Suprapubic skin (tissue), 4 donors: ENCODE data around the gene WWOX. TPM values are rescaled to one million over a fixed set of nuclear protein-coding genes. Genes with fewer than 3 reads are reported as not detected.

ENCODE experiments used
- DNase-seq, 2 donors: peaks; one replicate each; pipeline ENCODE4 v3.0.0-alpha.2; 2019; ENCODE audit warnings: low spot score in 2 of 2
- H3K27ac ChIP-seq: fragments of 200-600 bp; sonication (generic); one replicate; pipeline ENCODE4 v1.5.1; 2019
- H3K27me3 ChIP-seq: fragments of 200-600 bp; sonication (generic); one replicate; pipeline ENCODE4 v1.5.1; 2019
- H3K36me3 ChIP-seq: fragments of 200-600 bp; sonication (generic); one replicate; pipeline ENCODE4 v1.5.1; 2019
- H3K4me1 ChIP-seq: fragments of 200-600 bp; sonication (generic); one replicate; pipeline ENCODE4 v1.5.1; 2019
- H3K4me3 ChIP-seq: fragments of 200-600 bp; sonication (generic); one replicate; pipeline ENCODE4 v1.5.1; 2019; ENCODE audit warnings: mild to moderate bottlenecking
- H3K9me3 ChIP-seq: fragments of 200-600 bp; sonication (generic); one replicate; pipeline ENCODE4 v1.5.1; 2019
- EP300 ChIP-seq: sonication (generic); formaldehyde crosslinking; IDR thresholded peaks from one replicate; pipeline ENCODE4 v1.6.1; 2017; ENCODE audit warnings: antibody characterized with exemption
- POLR2A ChIP-seq, 2 donors: fragments of 450-650 bp; IDR thresholded peaks; one replicate each; pipeline ENCODE4 v1.6.1; 2017; ENCODE audit warnings: antibody characterized with exemption in 2 of 2, mild to moderate bottlenecking in 2 of 2, moderate library complexity in 2 of 2
- POLR2AphosphoS5 ChIP-seq, 3 donors: sonication (generic); formaldehyde crosslinking; IDR thresholded peaks; one replicate each; pipeline ENCODE4 v1.6.1; 2017; ENCODE audit warnings: antibody characterized with exemption in 3 of 3
- WGBS: methylation state at CpG from one replicate; pipeline ENCODE4 v1.1.5; 2018; 5-methylcytosine and 5-hydroxymethylcytosine counted together
- total RNA-seq, 4 donors: library from RNA; depleted of rRNA; stranded (reverse); fragments of >200 nt; gene quantifications; one replicate each; pipeline ENCODE4 v1.1.0, GENCODE V29; 2016
- TF ChIP-seq, protein P1 (sequence below), 2 donors: fragments of 200-600 bp in 1 of 2; fragments of 450-650 bp in 1 of 2; sonication (generic) in 1 of 2; IDR thresholded peaks; one replicate each; pipeline ENCODE4 v1.5.1; 2016 to 2019; ENCODE audit warnings: antibody characterized with exemption in 2 of 2, mild to moderate bottlenecking in 1 of 2, moderate library complexity in 1 of 2

Gene WWOX
- total RNA-seq, 4 donors from 2014 or later: 29.6 to 104 (median 47.3) TPM

DNA sequence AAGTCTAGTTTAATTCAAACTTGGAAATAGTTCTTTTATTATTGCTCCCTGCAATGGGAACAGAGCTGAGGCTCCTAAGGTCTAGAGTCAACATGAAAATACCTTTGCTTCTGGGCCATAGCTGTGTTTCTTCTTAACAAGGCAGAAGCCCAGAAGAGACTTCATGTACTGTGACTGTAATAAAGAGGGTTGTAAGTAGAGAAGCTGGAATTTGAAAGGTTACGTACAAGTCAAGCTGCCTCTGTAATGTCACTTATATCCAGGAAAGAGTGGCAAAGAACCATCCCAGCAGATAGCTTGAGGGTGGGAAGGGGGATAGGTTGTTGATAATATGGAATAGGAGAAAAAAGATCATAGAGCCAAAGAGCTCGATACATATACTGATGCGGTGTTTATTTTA, 248.6 kb downstream of the WWOX start:
- WGBS: 97% methylated on average over 3 of the region's 3 CpGs
- H3K4me1 ChIP-seq: no peaks in the 10 kb centered on the region

DNA sequence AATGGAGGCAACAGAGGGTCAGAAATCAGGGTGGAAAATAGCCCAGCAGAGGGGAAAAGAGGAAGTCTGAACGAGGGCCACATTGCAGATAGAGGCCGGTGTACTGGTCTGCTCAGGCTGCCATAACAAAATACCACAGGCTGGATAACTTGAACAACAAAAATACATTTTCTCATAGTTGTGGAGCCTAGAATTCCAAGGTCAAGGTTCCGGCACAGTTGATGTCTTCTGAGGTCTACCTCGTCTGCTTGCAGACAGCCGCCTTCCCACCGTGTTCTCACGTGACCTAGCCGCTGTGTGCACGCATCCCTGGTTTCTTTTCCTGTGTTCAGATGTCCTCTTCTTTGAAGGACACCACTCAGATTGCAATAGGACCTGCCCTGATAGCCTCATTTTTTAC, 249.4 kb downstream of the WWOX start:
- no peaks in the 10 kb centered on the region for H3K27me3 ChIP-seq
- TF ChIP-seq POLR2A (IDR thresholded peaks at IDR 0.05) (no peak), EP300 (no peak)
- H3K4me3 ChIP-seq: no peak overlapping the region
- DNase-seq: no peak
- H3K9me3 ChIP-seq: no peaks in the 10 kb centered on the region
- H3K4me1 ChIP-seq: no peaks in the 10 kb centered on the region
- WGBS: 93% methylated on average over 9 of the region's 9 CpGs
- H3K27ac ChIP-seq: no peak overlapping the region
- H3K36me3 ChIP-seq: no peaks in the 10 kb centered on the region

More for the DNA sequence above, 248.6 kb downstream of the WWOX start:
- no peak for DNase-seq
- Histone ChIP-seq H3K27ac (no peak overlapping the region), H3K9me3 (no peaks in the 10 kb centered on the region), H3K4me3 (no peak overlapping the region), H3K36me3 (no peaks in the 10 kb centered on the region), H3K27me3 (no peaks in the 10 kb centered on the region)
- TF ChIP-seq POLR2AphosphoS5 (IDR thresholded peaks at IDR 0.05) (no peak), EP300 (no peak), POLR2A (IDR thresholded peaks at IDR 0.05) (no peak)
- TF ChIP-seq, protein P1, sequence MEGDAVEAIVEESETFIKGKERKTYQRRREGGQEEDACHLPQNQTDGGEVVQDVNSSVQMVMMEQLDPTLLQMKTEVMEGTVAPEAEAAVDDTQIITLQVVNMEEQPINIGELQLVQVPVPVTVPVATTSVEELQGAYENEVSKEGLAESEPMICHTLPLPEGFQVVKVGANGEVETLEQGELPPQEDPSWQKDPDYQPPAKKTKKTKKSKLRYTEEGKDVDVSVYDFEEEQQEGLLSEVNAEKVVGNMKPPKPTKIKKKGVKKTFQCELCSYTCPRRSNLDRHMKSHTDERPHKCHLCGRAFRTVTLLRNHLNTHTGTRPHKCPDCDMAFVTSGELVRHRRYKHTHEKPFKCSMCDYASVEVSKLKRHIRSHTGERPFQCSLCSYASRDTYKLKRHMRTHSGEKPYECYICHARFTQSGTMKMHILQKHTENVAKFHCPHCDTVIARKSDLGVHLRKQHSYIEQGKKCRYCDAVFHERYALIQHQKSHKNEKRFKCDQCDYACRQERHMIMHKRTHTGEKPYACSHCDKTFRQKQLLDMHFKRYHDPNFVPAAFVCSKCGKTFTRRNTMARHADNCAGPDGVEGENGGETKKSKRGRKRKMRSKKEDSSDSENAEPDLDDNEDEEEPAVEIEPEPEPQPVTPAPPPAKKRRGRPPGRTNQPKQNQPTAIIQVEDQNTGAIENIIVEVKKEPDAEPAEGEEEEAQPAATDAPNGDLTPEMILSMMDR (IDR thresholded peaks at IDR 0.05): no peak

DNA sequence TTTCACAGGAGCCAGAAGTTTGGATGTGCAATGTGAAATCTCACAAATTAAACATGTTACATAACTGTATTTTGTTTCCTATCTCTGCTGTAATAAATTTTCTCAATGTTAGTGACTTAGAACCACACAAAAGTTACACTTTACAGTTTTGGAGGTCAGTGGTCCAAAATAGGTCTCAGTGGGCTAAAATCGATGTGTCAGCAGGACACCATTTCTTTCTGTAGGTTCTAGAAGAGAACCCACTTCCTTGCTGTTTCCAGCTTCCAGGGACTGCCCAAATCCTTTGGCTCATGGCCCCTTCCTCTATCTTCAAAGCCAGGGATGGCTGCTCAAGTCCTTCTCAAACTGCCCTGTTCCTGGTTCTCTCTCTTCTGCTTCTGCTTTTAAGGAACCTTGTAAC, 252.7 kb downstream of the WWOX start:
- Histone ChIP-seq H3K36me3 (no peaks in the 10 kb centered on the region), H3K4me3 (no peak overlapping the region), H3K4me1 (no peaks in the 10 kb centered on the region), H3K27ac (no peak overlapping the region), H3K9me3 (no peaks in the 10 kb centered on the region), H3K27me3 (no peaks in the 10 kb centered on the region)
- TF ChIP-seq POLR2A (IDR thresholded peaks at IDR 0.05) (no peak), POLR2AphosphoS5 (IDR thresholded peaks at IDR 0.05) (no peak), EP300 (no peak)
- TF ChIP-seq, protein P1 (IDR thresholded peaks at IDR 0.05): no peak
- 100% methylated on average over 1 of the region's 1 CpG for WGBS
- DNase-seq: no peak

DNA sequence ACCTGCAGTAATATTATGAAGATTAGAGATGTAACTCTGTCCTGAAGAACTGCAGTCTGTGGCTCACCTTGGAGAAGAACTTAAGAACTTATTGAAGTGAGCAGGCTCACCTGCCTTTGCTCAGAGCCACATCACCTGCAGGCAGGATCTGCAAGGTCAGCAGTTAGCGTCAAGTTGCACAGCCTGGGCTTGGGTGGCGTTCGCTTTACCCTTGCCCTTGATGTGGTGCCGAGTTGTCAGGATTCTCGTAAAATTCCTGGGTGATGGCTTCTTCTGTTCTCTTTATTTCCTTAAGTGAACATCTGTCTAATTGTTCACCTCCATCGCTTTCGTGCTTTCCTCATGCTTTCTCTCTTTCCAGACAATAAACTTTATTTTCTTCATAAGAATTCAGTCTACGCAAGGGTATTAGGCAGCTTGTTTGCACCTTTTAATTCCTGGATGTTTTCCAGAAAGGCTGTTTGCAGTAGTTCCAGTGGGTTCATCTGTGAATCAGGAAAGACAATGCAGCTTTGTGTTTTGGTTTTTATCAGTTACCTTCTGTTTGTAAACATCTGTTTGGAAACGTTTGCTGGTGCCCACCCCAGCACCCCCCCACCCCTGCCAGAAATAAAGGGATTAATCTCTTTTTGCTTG, 254.3 kb downstream of the WWOX start:
- WGBS: 44% methylated on average over 9 of the region's 9 CpGs
- no peak for DNase-seq
- H3K27ac ChIP-seq: no peak overlapping the region
- H3K27me3 ChIP-seq: no peaks in the 10 kb centered on the region
- TF ChIP-seq POLR2AphosphoS5 (IDR thresholded peaks at IDR 0.05) (no peak), POLR2A (IDR thresholded peaks at IDR 0.05) (no peak), EP300 (no peak)
- TF ChIP-seq, protein P1 (IDR thresholded peaks at IDR 0.05): no peak
- no peaks in the 10 kb centered on the region for H3K4me1 ChIP-seq
- H3K4me3 ChIP-seq: no peak overlapping the region
- H3K36me3 ChIP-seq: no peaks in the 10 kb centered on the region
- no peaks in the 10 kb centered on the region for H3K9me3 ChIP-seq

DNA sequence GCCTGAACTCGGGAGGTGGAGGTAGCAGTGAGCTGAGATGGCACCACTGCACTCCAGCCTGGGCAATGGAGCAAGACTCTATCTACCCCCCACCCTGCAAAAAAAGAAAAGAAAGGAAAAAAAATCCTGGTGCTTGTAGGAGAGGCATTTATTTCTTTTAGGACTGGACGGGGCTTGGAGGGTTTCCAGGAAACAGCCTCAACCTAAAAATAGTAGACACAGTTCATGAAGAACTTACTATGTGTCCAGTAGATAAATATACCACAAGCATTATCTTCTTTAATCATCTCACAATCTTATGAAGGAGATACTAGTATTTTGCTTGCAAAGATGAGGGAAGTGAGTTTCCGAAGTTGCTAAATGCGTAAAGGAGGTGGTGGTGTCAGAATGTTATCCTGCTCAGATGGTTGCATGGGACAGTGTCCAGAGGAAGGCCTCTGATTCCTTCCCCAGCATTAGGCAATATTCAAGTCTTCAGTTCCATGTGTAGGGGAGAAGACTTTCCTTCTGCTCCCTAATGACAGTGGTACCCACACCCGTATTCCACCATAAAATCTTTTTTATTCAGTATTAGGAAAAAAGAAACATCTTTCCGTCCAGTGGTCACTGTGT, 263.2 kb downstream of the WWOX start:
- no peak for DNase-seq
- Histone ChIP-seq H3K4me3 (no peak overlapping the region), H3K9me3 (no peaks in the 10 kb centered on the region), H3K27ac (no peak overlapping the region), H3K4me1 (no peaks in the 10 kb centered on the region), H3K27me3 (no peaks in the 10 kb centered on the region), H3K36me3 (no peaks in the 10 kb centered on the region)
- WGBS: 76% methylated on average over 6 of the region's 6 CpGs
- TF ChIP-seq EP300 (no peak), POLR2A (IDR thresholded peaks at IDR 0.05) (no peak), POLR2AphosphoS5 (IDR thresholded peaks at IDR 0.05) (no peak)
- TF ChIP-seq, protein P1 (IDR thresholded peaks at IDR 0.05): no peak
